Adrenal gland (tissue), 12 donors: ENCODE results near the gene ZGRF1. TPM values are rescaled to one million over a fixed set of nuclear protein-coding genes. Genes with fewer than 3 reads are reported as not detected.

ENCODE experiments used
- DNase-seq, 7 donors: peaks; one replicate each; pipeline ENCODE4 v3.0.0-alpha.2; 2019 to 2020
- H3K27ac ChIP-seq, 5 donors: fragments of 200-600 bp; sonication (generic) in 4 of 5; 1 replicate in 3 of 5; 2 replicates in 2 of 5; pipeline versions ENCODE4 v1.5.1 to v1.8.0; 2016 to 2020; ENCODE audit warnings: mild to moderate bottlenecking in 1 of 5
- H3K27me3 ChIP-seq: fragments of 200-600 bp; 2 replicates; pipeline ENCODE4 v1.8.0; 2021
- H3K36me3 ChIP-seq, 2 donors: fragments of 200-600 bp; replicated peaks in 1 of 2; 1 replicate in 1 of 2; 2 replicates in 1 of 2; pipeline versions ENCODE4 v1.5.1 to v1.8.0; 2018 to 2022
- H3K4me1 ChIP-seq, 2 donors: fragments of 200-600 bp; replicated peaks in 1 of 2; 1 replicate in 1 of 2; 2 replicates in 1 of 2; pipeline versions ENCODE4 v1.5.1 to v1.8.0; 2018 to 2021
- H3K4me3 ChIP-seq, 4 donors: fragments of 200-600 bp; sonication (generic) in 3 of 4; one replicate each; pipeline ENCODE4 v1.5.1; 2016 to 2018
- H3K9me3 ChIP-seq, 3 donors: fragments of 200-600 bp; sonication (generic) in 1 of 3; replicated peaks in 1 of 3; 1 replicate in 2 of 3; 2 replicates in 1 of 3; pipeline versions ENCODE4 v1.5.1 to v1.8.0; 2016 to 2021
- POLR2A ChIP-seq, 2 donors: fragments of 450-650 bp; IDR thresholded peaks; one replicate each; pipeline ENCODE4 v1.6.1; 2017; ENCODE audit warnings: antibody characterized with exemption in 2 of 2, mild to moderate bottlenecking in 2 of 2, moderate library complexity in 1 of 2
- WGBS, 4 donors: extraction: QIAGEN DNeasy Blood & Tissue Kit in 2 of 4; methylation state at CpG; one replicate each; pipeline versions ENCODE4 v1.1.5 to v1.1.7; 2013 to 2017; 5-methylcytosine and 5-hydroxymethylcytosine counted together
- intact Hi-C, 2 donors: fragments of 100-400 bp; cut with DNase I; formaldehyde crosslinking; loops; one replicate each; pipeline versions ENCODE4 v1.14.1 to v1.15.0; 2022 to 2023
- polyA plus RNA-seq, 3 donors: library from polyadenylated mRNA; stranded (reverse); fragments of 200-250 nt in 2 of 3; fragments of 350-450 nt in 1 of 3; fragmentation: Illumina TruSeq in 1 of 3; extraction: RNeasy Lipid Tissue Mini Kit (QIAGEN cat#74804) in 1 of 3; gene quantifications; one replicate each; pipeline ENCODE4 v1.2.3, GENCODE V29; 2013 to 2014
- total RNA-seq, 9 donors: library from RNA; depleted of rRNA in 4 of 9; stranded (reverse); fragments of >200 nt in 4 of 9; fragments of 120-200 nt in 1 of 9; fragmentation: NEBNext Ultra II Directional in 1 of 9; extraction: Animal tissue kit (Norgen Biotek cat#: 25700) in 1 of 9; gene quantifications; one replicate each; pipeline versions ENCODE4 v1.1.0 to v1.2.4, GENCODE V29; 2013 to 2023
- TF ChIP-seq, protein P1 (sequence below), 6 experiments: fragments of 450-650 bp in 4 of 6; fragments of 200-600 bp in 2 of 6; sonication (generic) in 1 of 6; IDR thresholded peaks; 1 replicate in 5 of 6; 2 replicates in 1 of 6; pipeline versions ENCODE4 v1.5.1 to v1.8.0; 2016 to 2021; ENCODE audit warnings: antibody characterized with exemption in 6 of 6, mild to moderate bottlenecking in 2 of 6, moderate library complexity in 1 of 6
- donor health status: healthy with polysubstance abuse.
- donor health status: Bipolar disorder and iron deficiency.
- donor health status: DM: yes; HTN: yes; CAD: no.
- donor health status: DM: no; HTN: no; CAD: no.
- donor health status: DM: no; HTN: no; CAD: no.
- donor health status: DM: yes; HTN: yes; CAD: no.

The ZGRF1 gene
- total and polyA plus RNA-seq, 12 donors = 0.66 to 17.6 (median 2.8) TPM

GRCh38 chr4:112563431-112564200 is 73.1 kb downstream of the ZGRF1 start:
- intact Hi-C loops = no loop called here
- H3K36me3 ChIP-seq = no peaks in the 10 kb centered on the region
- 87 to 98% (median 95%) methylated on average over 4 of the region's 4 CpGs for WGBS, 4 donors
- H3K4me1 ChIP-seq = no peaks in the 10 kb centered on the region
- no peak overlapping the region for H3K4me3 ChIP-seq
- no peaks in the 10 kb centered on the region for H3K9me3 ChIP-seq
- DNase-seq = no peak
- no peak for TF ChIP-seq POLR2A (IDR thresholded peaks at IDR 0.05)
- TF ChIP-seq, protein P1, sequence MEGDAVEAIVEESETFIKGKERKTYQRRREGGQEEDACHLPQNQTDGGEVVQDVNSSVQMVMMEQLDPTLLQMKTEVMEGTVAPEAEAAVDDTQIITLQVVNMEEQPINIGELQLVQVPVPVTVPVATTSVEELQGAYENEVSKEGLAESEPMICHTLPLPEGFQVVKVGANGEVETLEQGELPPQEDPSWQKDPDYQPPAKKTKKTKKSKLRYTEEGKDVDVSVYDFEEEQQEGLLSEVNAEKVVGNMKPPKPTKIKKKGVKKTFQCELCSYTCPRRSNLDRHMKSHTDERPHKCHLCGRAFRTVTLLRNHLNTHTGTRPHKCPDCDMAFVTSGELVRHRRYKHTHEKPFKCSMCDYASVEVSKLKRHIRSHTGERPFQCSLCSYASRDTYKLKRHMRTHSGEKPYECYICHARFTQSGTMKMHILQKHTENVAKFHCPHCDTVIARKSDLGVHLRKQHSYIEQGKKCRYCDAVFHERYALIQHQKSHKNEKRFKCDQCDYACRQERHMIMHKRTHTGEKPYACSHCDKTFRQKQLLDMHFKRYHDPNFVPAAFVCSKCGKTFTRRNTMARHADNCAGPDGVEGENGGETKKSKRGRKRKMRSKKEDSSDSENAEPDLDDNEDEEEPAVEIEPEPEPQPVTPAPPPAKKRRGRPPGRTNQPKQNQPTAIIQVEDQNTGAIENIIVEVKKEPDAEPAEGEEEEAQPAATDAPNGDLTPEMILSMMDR (IDR thresholded peaks at IDR 0.05) = no peak
- H3K27ac ChIP-seq = no peak overlapping the region
- H3K27me3 ChIP-seq = no peaks in the 10 kb centered on the region

DNA sequence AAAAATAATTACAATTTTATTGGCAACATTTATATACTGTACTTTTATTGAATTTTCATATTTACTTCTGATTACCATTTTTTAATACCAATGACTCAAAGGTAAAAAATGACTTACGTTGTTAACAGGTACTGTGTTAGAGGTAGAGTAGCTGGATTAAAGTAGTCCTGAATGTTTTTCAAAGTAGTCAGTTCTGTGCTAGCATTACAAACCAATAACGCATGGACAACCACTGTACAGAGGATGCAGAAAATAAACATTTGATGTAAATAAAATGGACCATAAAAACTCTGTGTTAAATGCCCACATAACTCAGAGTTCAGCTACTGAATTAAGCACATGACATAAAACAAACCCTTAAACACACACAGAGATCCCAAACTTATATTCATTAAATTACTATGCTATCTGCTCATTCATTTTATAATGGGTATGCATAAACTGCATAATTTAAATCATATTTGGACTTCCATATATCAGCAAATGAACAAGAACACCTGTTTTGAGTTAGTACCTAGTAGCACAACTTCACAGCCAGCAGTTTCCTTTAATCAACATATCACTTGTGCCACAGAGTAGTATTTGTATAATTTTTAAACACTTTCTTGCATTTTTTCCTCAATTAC is 74.3 kb downstream of the ZGRF1 start:
- Histone ChIP-seq H3K9me3 (no peaks in the 10 kb centered on the region), H3K36me3 (no peaks in the 10 kb centered on the region), H3K4me3 (no peak overlapping the region), H3K27me3 (no peaks in the 10 kb centered on the region), H3K4me1 (no peaks in the 10 kb centered on the region), H3K27ac (no peak overlapping the region)
- intact Hi-C loops = no loop called here
- no peak for TF ChIP-seq POLR2A (IDR thresholded peaks at IDR 0.05)
- TF ChIP-seq, protein P1 (IDR thresholded peaks at IDR 0.05) = no peak
- WGBS, 4 donors = 91 to 99% (median 97%) methylated on average over 2 of the region's 2 CpGs
- no peak for DNase-seq

DNA sequence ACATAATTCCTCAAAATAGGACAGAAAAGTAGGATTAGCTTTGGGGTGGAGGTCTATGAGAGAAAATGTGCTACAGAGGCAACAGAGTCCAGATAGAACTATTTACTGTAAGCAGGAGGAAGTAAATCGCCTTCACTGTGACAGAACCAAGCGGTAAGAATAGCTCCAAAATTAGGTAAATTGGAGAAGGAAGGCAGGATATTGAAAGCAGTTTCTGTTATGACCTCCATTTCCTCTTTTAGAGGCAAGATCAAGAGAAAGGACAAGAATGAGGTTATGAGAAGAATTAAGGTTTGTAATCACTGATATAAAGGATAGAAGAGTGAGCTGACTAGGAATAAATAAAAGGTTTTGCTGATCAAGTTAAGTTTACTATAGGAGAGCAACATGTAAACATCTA is 76.6 kb downstream of the ZGRF1 start:
- no peaks in the 10 kb centered on the region for H3K9me3 ChIP-seq
- DNase-seq = no peak
- H3K27ac ChIP-seq = no peak overlapping the region
- intact Hi-C loops = no loop called here
- H3K36me3 ChIP-seq = no peaks in the 10 kb centered on the region
- WGBS, 4 donors = 76 to 85% (median 82%) methylated on average over 2 of the region's 2 CpGs
- no peaks in the 10 kb centered on the region for H3K27me3 ChIP-seq
- H3K4me3 ChIP-seq = no peak overlapping the region
- TF ChIP-seq, protein P1 (IDR thresholded peaks at IDR 0.05) = no peak
- H3K4me1 ChIP-seq = no peaks in the 10 kb centered on the region

DNA sequence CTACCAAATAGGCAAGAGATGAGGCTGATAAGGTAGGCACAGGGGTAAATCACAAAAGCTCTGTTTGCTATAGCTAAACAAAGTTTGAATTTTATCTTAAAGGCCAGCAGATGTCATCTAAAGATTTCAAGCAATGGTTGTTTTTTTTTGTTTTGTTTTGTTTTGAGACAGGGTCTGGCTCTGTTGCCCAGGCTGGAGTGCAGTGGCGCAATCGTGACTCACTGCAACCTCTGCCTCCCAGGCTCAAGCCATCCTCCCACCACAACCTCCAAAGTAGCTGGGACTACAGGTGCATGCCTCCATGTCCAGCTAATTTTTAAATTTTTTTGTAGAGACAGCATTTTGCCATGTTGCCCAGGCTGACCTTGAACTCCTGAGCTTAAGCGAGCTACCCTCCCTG is 77.7 kb downstream of the ZGRF1 start:
- H3K27me3 ChIP-seq = no peaks in the 10 kb centered on the region
- WGBS, 4 donors = 90 to 96% (median 94%) methylated on average over 3 of the region's 3 CpGs
- H3K27ac ChIP-seq = no peak overlapping the region
- intact Hi-C loops = no loop called here
- TF ChIP-seq, protein P1 (IDR thresholded peaks at IDR 0.05) = no peak
- TF ChIP-seq POLR2A (IDR thresholded peaks at IDR 0.05) = no peak
- no peak for DNase-seq
- no peaks in the 10 kb centered on the region for H3K9me3 ChIP-seq
- H3K36me3 ChIP-seq = no peaks in the 10 kb centered on the region
- H3K4me1 ChIP-seq = no peaks in the 10 kb centered on the region
- no peak overlapping the region for H3K4me3 ChIP-seq
